Aorta (tissue), 5 donors: ENCODE results near the gene ANKS1B. TPM values are rescaled to one million over a fixed set of nuclear protein-coding genes. Genes with fewer than 3 reads are reported as not detected.

ENCODE experiments used
- ATAC-seq: fragments of 200-7000 bp; cut with Tn5 transposase; one replicate; pipeline ENCODE4 v1.9.1; 2022; ENCODE audit warnings: moderate library complexity; ENCODE audit not compliant: low FRiP score
- DNase-seq, 2 donors: peaks; one replicate each; pipeline ENCODE4 v3.0.0-alpha.2; 2020
- H3K27ac ChIP-seq, 2 donors: one replicate each; pipeline ENCODE4 v1.5.1; 2013; ENCODE audit warnings: low read length in 2 of 2, mild to moderate bottlenecking in 2 of 2, moderate library complexity in 2 of 2, control low read depth in 1 of 2, inconsistent platforms in 1 of 2, low read depth in 1 of 2
- H3K27me3 ChIP-seq, 2 donors: one replicate each; pipeline ENCODE4 v1.6.1; 2013; ENCODE audit warnings: control low read depth in 1 of 2, low read length in 1 of 2, mild to moderate bottlenecking in 1 of 2, moderate library complexity in 1 of 2; ENCODE audit not compliant: insufficient read depth in 2 of 2, control insufficient read depth in 1 of 2
- H3K36me3 ChIP-seq, 2 donors: one replicate each; pipeline ENCODE4 v1.6.1; 2013; ENCODE audit warnings: control low read depth in 1 of 2, low read length in 1 of 2, mild to moderate bottlenecking in 1 of 2; ENCODE audit not compliant: insufficient read depth in 2 of 2, control insufficient read depth in 1 of 2
- H3K4me1 ChIP-seq, 2 donors: one replicate each; pipeline ENCODE4 v1.6.1; 2013; ENCODE audit warnings: low read length in 2 of 2, control low read depth in 1 of 2, mild to moderate bottlenecking in 1 of 2, moderate library complexity in 1 of 2; ENCODE audit not compliant: insufficient read depth in 2 of 2, control insufficient read depth in 1 of 2
- H3K4me3 ChIP-seq, 2 donors: one replicate each; pipeline ENCODE4 v1.5.1; 2013; ENCODE audit warnings: low read length in 2 of 2, control low read depth in 1 of 2, mild to moderate bottlenecking in 1 of 2
- H3K9me3 ChIP-seq: one replicate; pipeline ENCODE4 v1.6.1; 2013; ENCODE audit warnings: mild to moderate bottlenecking, low read length; ENCODE audit not compliant: control insufficient read depth
- WGBS, 2 donors: extraction: QIAGEN DNeasy Blood & Tissue Kit; methylation state at CpG; one replicate each; pipeline ENCODE4 v1.1.7; 2013; 5-methylcytosine and 5-hydroxymethylcytosine counted together
- intact Hi-C, 2 donors: fragments of 100-400 bp; cut with DNase I; formaldehyde crosslinking; loops; one replicate each; pipeline versions ENCODE4 v1.14.2 to v1.15.0; 2022
- polyA plus RNA-seq, 2 donors: library from polyadenylated mRNA; stranded (reverse); fragments of 200-250 nt; gene quantifications; one replicate each; pipeline ENCODE4 v1.2.3, GENCODE V29; 2013
- total RNA-seq, 2 donors: library from RNA; stranded (reverse); fragmentation: NEBNext Ultra II Directional; extraction: Animal tissue kit (Norgen Biotek cat#: 25700); gene quantifications; one replicate each; pipeline ENCODE4 v1.2.1, GENCODE V29; 2021
- donor health status: healthy with polysubstance abuse.
- donor health status: Bipolar disorder and iron deficiency.
- donor health status: DM: no; HTN: no; CAD: no.
- donor health status: DM: no; HTN: no; CAD: no.
- donor health status: DM: yes; HTN: yes; CAD: no.

The ANKS1B gene
- total and polyA plus RNA-seq, 4 donors: 3.0 to 37.0 (median 17.8) TPM

DNA sequence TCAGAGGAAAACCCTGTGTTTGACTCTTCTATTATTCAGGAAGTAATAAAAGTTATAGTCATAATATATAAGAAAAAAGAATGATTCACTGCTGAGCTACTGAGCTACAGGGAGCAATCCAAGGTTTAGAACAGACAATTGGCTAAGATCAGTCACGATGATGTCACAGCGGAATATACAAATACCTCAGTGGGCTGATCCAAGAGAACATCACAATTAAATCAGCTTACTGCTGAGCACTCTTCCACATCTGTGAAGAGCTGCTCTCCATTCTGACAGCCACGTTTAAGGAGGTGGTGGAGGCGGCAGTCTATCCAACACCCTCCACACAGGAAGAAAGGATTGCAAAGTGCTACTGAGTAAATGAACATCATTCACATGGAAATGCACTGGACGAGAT is 1068.6 kb downstream of the ANKS1B start:
- intact Hi-C loops: no loop called here
- ATAC-seq: no peak
- H3K27ac ChIP-seq: no peak overlapping the region
- H3K4me3 ChIP-seq: no peak overlapping the region
- no peaks in the 10 kb centered on the region for H3K36me3 ChIP-seq
- H3K27me3 ChIP-seq: no peaks in the 10 kb centered on the region
- no peak for DNase-seq
- H3K9me3 ChIP-seq: no peaks in the 10 kb centered on the region
- 69 to 74% methylated on average over 5 of the region's 5 CpGs for WGBS, 2 donors
- H3K4me1 ChIP-seq: no peaks in the 10 kb centered on the region

DNA sequence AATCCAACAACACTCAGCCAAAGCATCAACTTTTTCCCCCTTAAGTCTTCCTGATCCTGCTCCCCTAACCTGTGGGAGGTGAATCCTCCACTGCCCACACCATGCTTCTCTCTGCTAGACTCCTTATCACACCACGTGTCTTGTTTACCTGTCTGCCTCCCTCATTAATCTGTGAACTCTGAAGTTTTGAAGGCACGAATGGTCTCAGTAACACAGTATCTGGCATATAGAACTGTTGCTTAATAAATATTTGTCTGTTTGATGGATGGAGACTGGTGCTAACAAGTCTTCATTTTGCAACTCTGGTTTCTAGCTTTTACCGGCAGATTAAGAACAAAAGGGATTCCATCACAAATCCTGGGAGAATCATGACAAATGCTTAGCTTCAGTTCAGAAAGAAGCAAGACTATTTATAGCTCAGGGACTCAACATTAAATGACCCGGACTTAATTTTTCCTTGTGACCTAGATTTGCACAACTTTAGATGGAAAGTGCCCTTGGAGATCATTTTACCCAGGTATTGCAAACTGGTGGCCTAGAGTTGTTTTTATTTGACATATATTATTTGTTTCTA is 1072.2 kb downstream of the ANKS1B start:
- H3K4me1 ChIP-seq: no peaks in the 10 kb centered on the region
- H3K27me3 ChIP-seq: no peaks in the 10 kb centered on the region
- no peaks in the 10 kb centered on the region for H3K36me3 ChIP-seq
- H3K27ac ChIP-seq: no peak overlapping the region
- H3K4me3 ChIP-seq: no peak overlapping the region
- DNase-seq: no peak
- intact Hi-C loops: no loop called here
- ATAC-seq: no peak
- 46 to 51% methylated on average over 4 of the region's 4 CpGs for WGBS, 2 donors
- H3K9me3 ChIP-seq: no peaks in the 10 kb centered on the region

DNA sequence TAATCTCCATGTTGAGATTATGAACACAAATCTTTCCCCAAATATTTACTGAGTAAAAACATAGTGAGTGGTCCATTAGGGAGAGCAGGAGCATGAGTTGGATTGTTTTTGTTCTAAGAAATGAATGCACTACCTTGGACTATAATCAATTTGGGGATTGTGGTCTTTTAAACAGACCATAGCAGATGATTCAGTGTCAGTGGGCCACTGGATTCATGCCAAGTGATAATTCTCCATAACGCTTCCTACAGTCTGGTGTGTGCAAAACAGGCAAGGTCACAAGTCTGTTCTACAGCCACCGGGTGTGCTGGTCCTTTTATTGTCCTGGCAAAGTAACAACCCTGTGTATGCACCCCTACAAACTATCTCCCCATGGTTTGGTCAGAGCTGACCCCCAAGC is 1073.3 kb downstream of the ANKS1B start:
- DNase-seq: no peak
- intact Hi-C loops: no loop called here
- WGBS, 2 donors: 52 to 53% methylated on average over 2 of the region's 2 CpGs
- Histone ChIP-seq H3K27me3 (no peaks in the 10 kb centered on the region), H3K9me3 (no peaks in the 10 kb centered on the region), H3K36me3 (no peaks in the 10 kb centered on the region), H3K4me1 (no peaks in the 10 kb centered on the region), H3K4me3 (no peak overlapping the region), H3K27ac (no peak overlapping the region)
- ATAC-seq: no peak

DNA sequence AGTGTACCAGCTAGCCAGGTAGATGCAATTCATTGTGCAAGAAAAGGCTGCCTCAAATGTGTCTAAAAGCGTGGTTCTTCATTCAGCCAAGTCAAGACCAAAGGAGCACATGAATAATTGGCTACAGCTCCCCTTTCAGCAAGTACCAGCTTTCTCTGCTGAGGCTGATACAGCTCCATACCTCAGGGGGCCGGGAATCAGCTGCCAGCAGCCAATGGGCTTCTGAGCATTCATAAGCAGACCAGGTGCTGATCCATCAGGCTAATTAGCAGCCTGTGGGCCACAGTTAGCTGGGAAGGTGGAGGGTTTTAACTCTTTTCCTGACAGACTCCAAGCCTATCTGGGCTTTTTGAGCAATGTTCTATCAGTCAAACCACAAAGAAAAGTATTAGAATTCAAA is 1075.0 kb downstream of the ANKS1B start:
- Histone ChIP-seq H3K4me3 (no peak overlapping the region), H3K27ac (no peak overlapping the region), H3K36me3 (no peaks in the 10 kb centered on the region), H3K4me1 (no peaks in the 10 kb centered on the region), H3K9me3 (no peaks in the 10 kb centered on the region), H3K27me3 (no peaks in the 10 kb centered on the region)
- WGBS, 2 donors: 25 to 35% methylated on average over 2 of the region's 2 CpGs
- intact Hi-C loops: no loop called here
- ATAC-seq: no peak
- no peak for DNase-seq

DNA sequence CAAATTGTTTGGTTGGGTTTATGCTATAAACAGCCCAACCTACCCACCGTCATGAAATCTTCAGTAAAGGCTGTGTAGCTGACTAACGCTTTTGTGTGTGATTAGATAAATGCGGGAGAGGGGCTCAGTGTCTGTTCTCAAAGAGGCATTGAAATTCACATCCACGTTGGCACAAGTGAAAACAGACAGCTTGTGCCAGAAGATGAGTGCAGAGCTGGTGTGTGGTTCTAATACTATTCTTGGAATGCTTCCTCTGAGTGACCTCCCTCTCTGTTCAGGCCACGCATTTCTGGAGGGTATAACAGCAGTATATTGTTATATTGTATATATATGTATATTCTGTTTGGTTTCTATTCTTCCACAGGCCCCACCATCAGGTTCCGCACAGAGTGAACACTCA is 1075.9 kb downstream of the ANKS1B start:
- DNase-seq (no peak), ATAC-seq (no peak)
- Histone ChIP-seq H3K36me3 (no peaks in the 10 kb centered on the region), H3K27me3 (no peaks in the 10 kb centered on the region), H3K27ac (no peak overlapping the region), H3K4me1 (no peaks in the 10 kb centered on the region), H3K4me3 (no peak overlapping the region), H3K9me3 (no peaks in the 10 kb centered on the region)
- intact Hi-C loops: no loop called here
- 76 to 82% methylated on average over 6 of the region's 6 CpGs for WGBS, 2 donors

DNA sequence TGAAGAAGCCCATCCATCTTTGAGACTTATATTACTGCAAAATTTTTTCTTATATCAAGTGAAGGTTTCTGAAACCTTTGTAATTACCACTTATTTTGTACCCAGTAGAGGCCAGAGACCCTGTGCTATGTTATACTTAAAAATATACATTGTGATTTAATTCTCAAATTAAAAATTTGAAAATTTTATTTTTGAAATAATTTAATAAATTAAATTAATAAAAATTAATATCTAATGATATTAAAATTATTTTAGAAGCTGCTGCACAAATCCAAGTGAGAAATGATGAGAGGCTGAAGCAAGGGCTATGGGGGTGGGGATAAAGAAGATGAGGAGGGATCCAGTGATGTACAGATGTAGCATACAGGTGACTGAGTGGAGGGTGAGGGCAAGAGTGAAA is 1080.9 kb downstream of the ANKS1B start:
- DNase-seq (no peak), ATAC-seq (no peak)
- H3K9me3 ChIP-seq: no peaks in the 10 kb centered on the region
- H3K4me1 ChIP-seq: no peaks in the 10 kb centered on the region
- no peaks in the 10 kb centered on the region for H3K27me3 ChIP-seq
- intact Hi-C loops: no loop called here
- H3K4me3 ChIP-seq: no peak overlapping the region
- no peaks in the 10 kb centered on the region for H3K36me3 ChIP-seq
- no peak overlapping the region for H3K27ac ChIP-seq

DNA sequence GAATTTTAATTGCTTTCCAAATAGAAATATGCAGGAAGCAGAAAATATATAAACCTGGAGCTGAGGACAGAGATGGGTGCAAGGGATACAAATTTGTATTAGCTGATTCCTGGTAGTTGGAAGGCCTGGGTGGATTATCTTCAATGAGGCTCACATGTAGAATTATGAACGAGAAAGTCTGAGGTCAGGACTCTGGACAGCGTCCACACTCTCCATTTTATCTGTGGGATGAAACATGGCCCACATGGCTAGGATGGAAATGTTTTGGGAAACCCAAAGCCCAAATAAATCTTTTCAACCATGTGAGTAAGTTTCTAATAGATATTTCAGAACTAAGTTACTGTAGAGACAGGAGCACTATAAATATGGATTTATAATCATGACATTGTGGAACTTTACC is 1083.5 kb downstream of the ANKS1B start:
- Histone ChIP-seq H3K9me3 (no peaks in the 10 kb centered on the region), H3K36me3 (no peaks in the 10 kb centered on the region), H3K4me1 (no peaks in the 10 kb centered on the region), H3K27me3 (no peaks in the 10 kb centered on the region), H3K27ac (no peak overlapping the region), H3K4me3 (no peak overlapping the region)
- intact Hi-C loops: no loop called here
- ATAC-seq (no peak), DNase-seq (no peak)
- WGBS, 2 donors: 37 to 44% methylated on average over 2 of the region's 2 CpGs

DNA sequence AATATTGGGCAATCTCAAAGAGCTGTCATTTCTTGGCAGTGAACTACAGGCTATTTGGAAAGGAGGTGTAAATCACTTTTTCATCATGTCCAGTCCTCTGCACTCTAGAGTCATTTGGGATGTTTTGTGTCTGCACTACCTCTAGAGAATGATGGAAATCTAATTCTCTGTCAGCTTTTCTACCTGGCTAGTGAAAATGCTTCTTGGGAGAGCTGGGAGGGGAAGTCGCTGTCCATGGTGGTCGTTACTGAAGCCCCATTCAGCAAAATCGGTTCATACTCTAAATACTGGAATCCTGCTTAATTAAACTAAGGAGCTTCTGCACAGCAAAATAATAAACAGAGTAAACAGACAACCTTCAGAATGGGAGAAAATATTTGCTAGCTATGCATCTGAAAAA is 1087.8 kb downstream of the ANKS1B start:
- no peak overlapping the region for H3K4me3 ChIP-seq
- no peaks in the 10 kb centered on the region for H3K4me1 ChIP-seq
- intact Hi-C loops: no loop called here
- WGBS, 2 donors: 12 to 14% methylated on average over 3 of the region's 3 CpGs
- DNase-seq (no peak), ATAC-seq (no peak)
- no peaks in the 10 kb centered on the region for H3K36me3 ChIP-seq
- no peak overlapping the region for H3K27ac ChIP-seq
- no peaks in the 10 kb centered on the region for H3K27me3 ChIP-seq
- H3K9me3 ChIP-seq: no peaks in the 10 kb centered on the region

DNA sequence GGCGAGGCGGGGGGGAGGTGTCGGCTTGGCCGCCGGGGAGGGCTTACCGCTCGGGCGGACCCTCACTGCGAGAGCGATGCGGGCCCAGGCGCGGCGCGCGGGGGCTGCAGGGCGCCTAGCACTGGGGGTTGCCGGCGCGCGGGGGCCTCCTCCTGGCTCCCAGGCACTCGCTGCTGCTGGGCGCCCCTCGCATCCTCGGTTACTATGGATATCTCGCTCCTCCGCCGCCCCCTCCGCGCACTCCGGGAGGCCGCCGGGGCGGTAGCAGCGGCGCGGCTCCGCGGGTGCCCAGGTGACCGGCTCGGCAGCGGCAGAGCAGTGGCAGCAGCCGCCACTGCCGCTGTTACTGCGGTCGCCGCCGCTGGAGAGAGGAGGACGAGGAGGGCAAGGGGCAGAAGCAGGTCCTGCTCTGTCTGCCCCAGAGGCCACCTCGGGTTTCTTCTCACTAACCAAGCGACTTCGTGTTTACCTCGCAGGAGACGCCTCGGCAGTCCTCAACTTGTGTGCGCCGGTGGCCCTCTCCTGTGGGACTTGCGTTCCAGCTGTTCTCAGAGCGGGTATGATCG is 1089.6 kb downstream of the ANKS1B start:
- Histone ChIP-seq H3K4me1 (no peaks in the 10 kb centered on the region), H3K36me3 (no peaks in the 10 kb centered on the region), H3K27ac (no peak overlapping the region), H3K4me3 (peak overlapping the region; percentile 31 to 49), H3K9me3 (no peaks in the 10 kb centered on the region), H3K27me3 (no peaks in the 10 kb centered on the region)
- intact Hi-C loops: no loop called here
- 1 to 2% methylated on average over 49 to 60 of the region's 60 CpGs for WGBS, 2 donors
- ATAC-seq: no peak
- no peak for DNase-seq
